Measurements from ENCODE around the gene MTA2.
A peak's percentile ranks its signal among the peaks of the same experiment; 100 is the strongest.

Gene MTA2

DNA sequence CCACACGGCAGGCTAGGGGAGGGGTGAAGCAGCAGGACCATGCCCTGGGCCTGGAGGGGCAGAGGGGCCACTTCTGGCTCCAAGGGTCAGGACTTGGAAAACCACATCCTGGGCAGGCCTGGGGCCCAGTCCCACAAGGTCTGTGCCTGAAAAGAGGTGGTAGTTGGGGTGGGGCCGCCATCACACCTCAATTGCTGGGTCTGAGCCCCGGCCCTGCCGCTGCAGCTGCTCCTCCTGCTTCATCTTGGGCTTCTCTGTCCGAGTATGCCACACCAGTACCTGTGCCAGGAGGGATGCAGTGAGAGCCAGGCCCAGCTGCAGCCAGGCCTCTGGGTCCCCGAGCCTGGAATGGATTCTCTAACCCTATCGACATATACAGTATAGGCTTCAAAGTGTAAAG lies 13.9 kb upstream of the MTA2 start:
- Histone ChIP-seq H3K36me3 (ENCODE audit: insufficient read depth, low read length) (no peaks in the 10 kb centered on the region), H3K4me1 (ENCODE audit: insufficient read depth, low read length, poor library complexity, severe bottlenecking) (peaks cover 20% of the 10 kb centered on the region), H3K4me2 (ENCODE audit: low read depth, low read length, poor library complexity, severe bottlenecking) (no peak overlapping the region)

DNA sequence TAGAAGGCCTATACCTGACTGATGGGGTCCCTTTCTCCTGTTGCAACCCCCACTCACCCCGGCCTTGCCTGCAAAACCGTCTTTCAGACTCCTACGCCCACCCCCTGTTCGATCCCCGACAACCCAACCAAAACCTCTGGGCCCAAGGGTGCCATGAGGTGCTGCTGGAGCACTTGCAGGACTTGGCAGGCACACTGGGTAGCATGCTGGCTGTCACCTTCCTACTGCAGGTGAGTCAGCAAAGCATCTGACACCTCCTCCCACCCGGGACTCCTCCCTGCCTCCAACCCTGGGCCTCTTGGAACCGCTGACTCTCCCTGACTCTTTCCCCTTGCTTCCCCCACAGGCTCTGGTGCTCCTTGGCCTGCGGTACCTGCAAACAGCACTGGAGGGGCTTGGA lies 12.6 kb upstream of the MTA2 start:
- Histone ChIP-seq H3K36me3 (ENCODE audit: insufficient read depth, low read length) (no peaks in the 10 kb centered on the region), H3K9me2 (replicated peaks; ENCODE audit: low read depth, low read length) (no peaks in the 10 kb centered on the region), H4K20me1 (ENCODE audit: insufficient read depth, low read length, poor library complexity, severe bottlenecking) (no peaks in the 10 kb centered on the region), H3K4me3 (ENCODE audit: low read length, poor library complexity, severe bottlenecking) (no peak overlapping the region), H3K27me3 (ENCODE audit: insufficient read depth, low read length, poor library complexity, severe bottlenecking) (no peaks in the 10 kb centered on the region), H3F3A (ENCODE audit: low read depth) (peaks cover 8% of the 10 kb centered on the region), H3K4me2 (ENCODE audit: low read depth, low read length, poor library complexity, severe bottlenecking) (no peak overlapping the region), H3K4me1 (ENCODE audit: insufficient read depth, low read length, poor library complexity, severe bottlenecking) (peaks cover 16% of the 10 kb centered on the region), H2AFZ (ENCODE audit: low read length) (no peak overlapping the region), H3K79me2 (ENCODE audit: insufficient read depth, low read length) (peaks cover 17% of the 10 kb centered on the region; the same call in 1 of the 2 replicates), H3K9me3 (ENCODE audit: insufficient read depth, low read depth, low read length) (no peaks in the 10 kb centered on the region), H3K9ac (ENCODE audit: low read depth, low read length, poor library complexity, severe bottlenecking) (peak overlapping the region; percentile 17)
- TF ChIP-seq EZH2phosphoT487 (IDR thresholded peaks at IDR 0.05; ENCODE audit: borderline replicate concordance): no peak
- TF ChIP-seq, protein P1, sequence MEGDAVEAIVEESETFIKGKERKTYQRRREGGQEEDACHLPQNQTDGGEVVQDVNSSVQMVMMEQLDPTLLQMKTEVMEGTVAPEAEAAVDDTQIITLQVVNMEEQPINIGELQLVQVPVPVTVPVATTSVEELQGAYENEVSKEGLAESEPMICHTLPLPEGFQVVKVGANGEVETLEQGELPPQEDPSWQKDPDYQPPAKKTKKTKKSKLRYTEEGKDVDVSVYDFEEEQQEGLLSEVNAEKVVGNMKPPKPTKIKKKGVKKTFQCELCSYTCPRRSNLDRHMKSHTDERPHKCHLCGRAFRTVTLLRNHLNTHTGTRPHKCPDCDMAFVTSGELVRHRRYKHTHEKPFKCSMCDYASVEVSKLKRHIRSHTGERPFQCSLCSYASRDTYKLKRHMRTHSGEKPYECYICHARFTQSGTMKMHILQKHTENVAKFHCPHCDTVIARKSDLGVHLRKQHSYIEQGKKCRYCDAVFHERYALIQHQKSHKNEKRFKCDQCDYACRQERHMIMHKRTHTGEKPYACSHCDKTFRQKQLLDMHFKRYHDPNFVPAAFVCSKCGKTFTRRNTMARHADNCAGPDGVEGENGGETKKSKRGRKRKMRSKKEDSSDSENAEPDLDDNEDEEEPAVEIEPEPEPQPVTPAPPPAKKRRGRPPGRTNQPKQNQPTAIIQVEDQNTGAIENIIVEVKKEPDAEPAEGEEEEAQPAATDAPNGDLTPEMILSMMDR (conservative IDR thresholded peaks at IDR 0.05; ENCODE audit: low read length): no peak

More for the DNA sequence above, 13.9 kb upstream of the MTA2 start:
- Histone ChIP-seq H3K79me2 (ENCODE audit: insufficient read depth, low read length) (peaks cover 23% of the 10 kb centered on the region), H3K27me3 (ENCODE audit: insufficient read depth, low read length, poor library complexity, severe bottlenecking) (no peaks in the 10 kb centered on the region), H3K9me3 (ENCODE audit: insufficient read depth, low read depth, low read length) (no peaks in the 10 kb centered on the region), H3K9me2 (replicated peaks; ENCODE audit: low read depth, low read length) (no peaks in the 10 kb centered on the region), H3K4me3 (ENCODE audit: low read length, poor library complexity, severe bottlenecking) (no peak overlapping the region), H2AFZ (ENCODE audit: low read length) (no peak overlapping the region), H4K20me1 (ENCODE audit: insufficient read depth, low read length, poor library complexity, severe bottlenecking) (no peaks in the 10 kb centered on the region), H3F3A (ENCODE audit: low read depth) (peaks cover 8% of the 10 kb centered on the region), H3K9ac (ENCODE audit: low read depth, low read length, poor library complexity, severe bottlenecking) (no peak overlapping the region)
- TF ChIP-seq, protein P1 (conservative IDR thresholded peaks at IDR 0.05; ENCODE audit: low read length): no peak
- TF ChIP-seq EZH2phosphoT487 (IDR thresholded peaks at IDR 0.05; ENCODE audit: borderline replicate concordance): no peak

DNA sequence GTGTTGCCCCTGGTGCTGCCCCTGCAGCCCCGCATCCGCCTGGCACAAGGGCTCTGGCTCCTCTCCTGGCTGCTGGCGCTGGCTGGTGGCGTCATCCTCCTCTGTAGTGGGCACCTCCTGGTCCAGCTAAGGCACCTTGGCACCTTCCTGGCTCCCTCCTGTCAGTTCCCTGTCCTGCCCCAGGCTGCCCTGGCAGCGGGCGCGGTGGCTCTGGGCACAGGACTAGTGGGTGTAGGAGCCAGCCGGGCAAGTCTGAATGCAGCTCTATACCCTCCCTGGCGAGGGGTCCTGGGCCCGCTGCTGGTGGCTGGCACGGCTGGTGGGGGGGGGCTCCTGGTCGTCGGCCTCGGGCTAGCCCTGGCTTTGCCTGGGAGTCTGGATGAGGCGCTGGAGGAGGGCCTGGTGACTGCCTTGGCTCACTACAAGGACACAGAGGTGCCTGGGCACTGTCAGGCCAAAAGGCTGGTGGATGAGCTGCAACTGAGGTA lies 11.7 kb upstream of the MTA2 start:
- Histone ChIP-seq H3K9ac (ENCODE audit: low read depth, low read length, poor library complexity, severe bottlenecking) (no peak overlapping the region), H3K4me3 (ENCODE audit: low read length, poor library complexity, severe bottlenecking) (peak overlapping the region; percentile 90)

More for the DNA sequence above, 11.7 kb upstream of the MTA2 start:
- H3F3A ChIP-seq (ENCODE audit: low read depth): peaks cover 8% of the 10 kb centered on the region
- TF ChIP-seq, protein P1 (conservative IDR thresholded peaks at IDR 0.05; ENCODE audit: low read length): no peak
- TF ChIP-seq EZH2phosphoT487 (IDR thresholded peaks at IDR 0.05; ENCODE audit: borderline replicate concordance): no peak
- peak overlapping the region; percentile 81 for H3K4me2 ChIP-seq (ENCODE audit: low read depth, low read length, poor library complexity, severe bottlenecking)
- no peaks in the 10 kb centered on the region for H3K27me3 ChIP-seq (ENCODE audit: insufficient read depth, low read length, poor library complexity, severe bottlenecking)
- no peak overlapping the region for H2AFZ ChIP-seq (ENCODE audit: low read length)
- H3K36me3 ChIP-seq (ENCODE audit: insufficient read depth, low read length): no peaks in the 10 kb centered on the region
- H3K9me3 ChIP-seq (ENCODE audit: insufficient read depth, low read depth, low read length): no peaks in the 10 kb centered on the region
- H3K4me1 ChIP-seq (ENCODE audit: insufficient read depth, low read length, poor library complexity, severe bottlenecking): peaks cover 16% of the 10 kb centered on the region
- no peaks in the 10 kb centered on the region for H3K9me2 ChIP-seq (replicated peaks; ENCODE audit: low read depth, low read length)
- peaks cover 14% of the 10 kb centered on the region; the same call in 1 of the 2 replicates for H3K79me2 ChIP-seq (ENCODE audit: insufficient read depth, low read length)
- no peaks in the 10 kb centered on the region for H4K20me1 ChIP-seq (ENCODE audit: insufficient read depth, low read length, poor library complexity, severe bottlenecking)

Data from Loucy (cell line).